AG09319 (cell line): ENCODE data around the gene TRAFD1.

Source experiments
- DNase-seq: peaks from one replicate; pipeline ENCODE4 v3.0.0-alpha.2; 2010; ENCODE audit warnings: low read depth; ENCODE audit errors: extremely low read depth
- TF ChIP-seq, protein P1 (sequence below): IDR thresholded peaks from 2 replicates; pipeline ENCODE4 v1.5.1; 2011; ENCODE audit warnings: low read depth, mild to moderate bottlenecking, inconsistent platforms, low read length, moderate library complexity

TRAFD1 gene

GRCh38 chr12:112122823-112123690, 2.3 kb upstream of the TRAFD1 start:
- TF ChIP-seq, protein P1, sequence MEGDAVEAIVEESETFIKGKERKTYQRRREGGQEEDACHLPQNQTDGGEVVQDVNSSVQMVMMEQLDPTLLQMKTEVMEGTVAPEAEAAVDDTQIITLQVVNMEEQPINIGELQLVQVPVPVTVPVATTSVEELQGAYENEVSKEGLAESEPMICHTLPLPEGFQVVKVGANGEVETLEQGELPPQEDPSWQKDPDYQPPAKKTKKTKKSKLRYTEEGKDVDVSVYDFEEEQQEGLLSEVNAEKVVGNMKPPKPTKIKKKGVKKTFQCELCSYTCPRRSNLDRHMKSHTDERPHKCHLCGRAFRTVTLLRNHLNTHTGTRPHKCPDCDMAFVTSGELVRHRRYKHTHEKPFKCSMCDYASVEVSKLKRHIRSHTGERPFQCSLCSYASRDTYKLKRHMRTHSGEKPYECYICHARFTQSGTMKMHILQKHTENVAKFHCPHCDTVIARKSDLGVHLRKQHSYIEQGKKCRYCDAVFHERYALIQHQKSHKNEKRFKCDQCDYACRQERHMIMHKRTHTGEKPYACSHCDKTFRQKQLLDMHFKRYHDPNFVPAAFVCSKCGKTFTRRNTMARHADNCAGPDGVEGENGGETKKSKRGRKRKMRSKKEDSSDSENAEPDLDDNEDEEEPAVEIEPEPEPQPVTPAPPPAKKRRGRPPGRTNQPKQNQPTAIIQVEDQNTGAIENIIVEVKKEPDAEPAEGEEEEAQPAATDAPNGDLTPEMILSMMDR: no peak
- peak; percentile 71 for DNase-seq

GRCh38 chr12:112124918-112125249, 476 bp upstream of the TRAFD1 start:
- TF ChIP-seq, protein P1: no peak
- DNase-seq: no peak

- TF ChIP-seq, protein P1: no peak
- no peak for DNase-seq
Measured at GRCh38 chr12:112126000-112126438, 659 bp downstream of the TRAFD1 start.

- DNase-seq: no peak
- TF ChIP-seq, protein P1: no peak
Measured at GRCh38 chr12:112126911-112127310, 1.6 kb downstream of the TRAFD1 start.

- DNase-seq: no peak
Measured at GRCh38 chr12:112130441-112130998, 5.2 kb downstream of the TRAFD1 start.

GRCh38 chr12:112131686-112132085, 6.3 kb downstream of the TRAFD1 start:
- TF ChIP-seq, protein P1: no peak
- DNase-seq: no peak

More at GRCh38 chr12:112130441-112130998, 5.2 kb downstream of the TRAFD1 start:
- TF ChIP-seq, protein P1: no peak

DNA sequence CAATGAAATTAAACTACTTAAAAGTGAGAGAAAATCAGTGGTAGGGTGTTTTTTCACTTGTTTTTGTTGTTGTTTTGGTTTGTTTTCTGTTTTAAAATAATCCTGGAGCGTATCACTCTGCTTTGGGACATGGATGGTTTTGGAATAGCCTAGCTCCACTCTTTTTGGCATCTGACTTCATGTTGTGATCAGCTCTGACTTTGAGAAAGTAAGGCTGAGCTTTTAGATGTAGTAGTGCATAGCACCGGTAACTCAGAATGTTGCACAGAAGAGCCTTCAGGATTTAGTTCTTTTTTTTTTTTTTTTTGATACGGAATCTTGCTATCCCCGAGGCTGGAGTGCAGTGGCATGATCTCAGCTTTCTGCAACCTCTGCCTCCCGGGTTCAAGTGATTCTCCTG, 8.1 kb downstream of the TRAFD1 start:
- TF ChIP-seq, protein P1: no peak
- DNase-seq: no peak
